ENCODE measurements around the gene LRIT1. TPM values are rescaled to one million over a fixed set of nuclear protein-coding genes. Genes with fewer than 3 reads are reported as not detected.

LRIT1 gene
- total and polyA plus RNA-seq, 2 of the 8 experiments (the other 6 are each of a cell fraction or from before 2014, with no cell fraction given): 0.03 TPM; not detected in 1

GRCh38 chr10:84194424-84195043, 46.8 kb downstream of the LRIT1 start, which contains the start of gene CDHR1 (continued):
- TF ChIP-seq CHD7 (IDR thresholded peaks at IDR 0.05; ENCODE audit: insufficient replicate concordance, low read length) (no peak), EZH2 (IDR thresholded peaks at IDR 0.05; ENCODE audit: low read depth, low read length, severe bottlenecking) (peak; percentile 63), NRF1 (IDR thresholded peaks at IDR 0.05; ENCODE audit: low read depth, low read length) (no peak), CBX5 (IDR thresholded peaks at IDR 0.05; ENCODE audit: low read depth, low read length) (no peak), CREB1 (IDR thresholded peaks at IDR 0.05) (peak; percentile 69), E2F6 (IDR thresholded peaks at IDR 0.05) (peak; percentile 20; the same call in 1 of the 2 replicates), CBX8 (IDR thresholded peaks at IDR 0.05; ENCODE audit: borderline replicate concordance, low read depth, low read length) (no peak), USF2 (IDR thresholded peaks at IDR 0.05; ENCODE audit: low read length) (no peak), SUZ12 (IDR thresholded peaks at IDR 0.05; ENCODE audit: low read length) (peak; percentile 61; the same call in 1 of the 2 replicates)
